Hepatocyte (in vitro differentiated cells): ENCODE measurements around the gene NXN. TPM values are rescaled to one million over a fixed set of nuclear protein-coding genes. Genes with fewer than 3 reads are reported as not detected.

ENCODE experiments used
- DNase-seq: peaks from one replicate; pipeline ENCODE4 v3.0.0-alpha.2; 2016; ENCODE audit warnings: low spot score
- H2AFZ ChIP-seq: fragments of 200-600 bp; sonication (generic); 2 replicates; pipeline ENCODE4 v1.6.0; 2016; ENCODE audit warnings: antibody characterized with exemption, mild to moderate bottlenecking
- H3K27ac ChIP-seq: fragments of 200-600 bp; sonication (generic); 2 replicates; pipeline ENCODE4 v1.5.1; 2016; ENCODE audit warnings: mild to moderate bottlenecking
- H3K27me3 ChIP-seq: fragments of 200-600 bp; sonication (generic); 2 replicates; pipeline ENCODE4 v1.6.1; 2016
- H3K36me3 ChIP-seq: fragments of 200-600 bp; sonication (generic); replicated peaks from 2 replicates; pipeline ENCODE4 v1.5.1; 2016; ENCODE audit warnings: low read depth; ENCODE audit not compliant: insufficient read depth
- H3K4me1 ChIP-seq: fragments of 200-600 bp; sonication (generic); 2 replicates; pipeline ENCODE4 v1.5.1; 2016; ENCODE audit warnings: mild to moderate bottlenecking, moderate library complexity; ENCODE audit not compliant: insufficient read depth
- H3K4me2 ChIP-seq: fragments of 200-600 bp; sonication (generic); 2 replicates; pipeline ENCODE4 v1.6.0; 2016
- H3K4me3 ChIP-seq: fragments of 200-600 bp; sonication (generic); 2 replicates; pipeline ENCODE4 v1.5.1; 2016; ENCODE audit warnings: mild to moderate bottlenecking
- H3K79me2 ChIP-seq: fragments of 200-600 bp; sonication (generic); 2 replicates; pipeline ENCODE4 v1.6.0; 2017; ENCODE audit warnings: mild to moderate bottlenecking
- H3K9me2 ChIP-seq: fragments of 200-600 bp; sonication (generic); replicated peaks from 2 replicates; pipeline ENCODE4 v1.6.0; 2017; ENCODE audit warnings: mild to moderate bottlenecking; ENCODE audit not compliant: insufficient read depth
- H3K9me3 ChIP-seq: fragments of 200-600 bp; sonication (generic); 2 replicates; pipeline ENCODE4 v1.5.1; 2016; ENCODE audit warnings: low read depth, mild to moderate bottlenecking
- H4K20me1 ChIP-seq: fragments of 200-600 bp; sonication (generic); 2 replicates; pipeline ENCODE4 v1.6.0; 2016; ENCODE audit warnings: mild to moderate bottlenecking; ENCODE audit not compliant: insufficient read depth, poor library complexity, severe bottlenecking
- EZH2 ChIP-seq: fragments of 200-600 bp; sonication (generic); IDR thresholded peaks from 2 replicates; pipeline ENCODE4 v1.6.1; 2016; ENCODE audit warnings: antibody characterized with exemption, mild to moderate bottlenecking, borderline replicate concordance
- EZH2phosphoT487 ChIP-seq: fragments of 200-600 bp; sonication (generic); IDR thresholded peaks from one replicate; pipeline ENCODE4 v1.6.1; 2018; ENCODE audit warnings: antibody characterized with exemption, mild to moderate bottlenecking, low read depth, moderate library complexity; ENCODE audit not compliant: unreplicated experiment, severe bottlenecking
- WGBS: methylation state at CpG from one replicate; pipeline ENCODE4 v1.1.6; 2016; ENCODE audit warnings: low lambda C conversion rate; ENCODE audit errors: missing lambda C conversion rate; 5-methylcytosine and 5-hydroxymethylcytosine counted together
- polyA plus RNA-seq: library from polyadenylated mRNA; unstranded; fragments of >200 nt; fragmentation: Nextera tagmentation; extraction: Ambion mirVana; gene quantifications from 2 replicates; pipeline ENCODE4 v1.2.1, GENCODE V29; 2016
- total RNA-seq: library from RNA; depleted of rRNA; stranded (reverse); fragments of >200 nt; gene quantifications from 2 replicates; pipeline ENCODE4 v1.2.3, GENCODE V29; 2014
- TF ChIP-seq, protein P1 (sequence below): fragments of 200-600 bp; sonication (generic); IDR thresholded peaks from 2 replicates; pipeline ENCODE4 v1.5.1; 2016; ENCODE audit warnings: antibody characterized with exemption, mild to moderate bottlenecking; ENCODE audit not compliant: poor library complexity

The NXN gene
- total and polyA plus RNA-seq, 2 experiments from 2014 or later, result 55.0 to 74.1 TPM

DNA sequence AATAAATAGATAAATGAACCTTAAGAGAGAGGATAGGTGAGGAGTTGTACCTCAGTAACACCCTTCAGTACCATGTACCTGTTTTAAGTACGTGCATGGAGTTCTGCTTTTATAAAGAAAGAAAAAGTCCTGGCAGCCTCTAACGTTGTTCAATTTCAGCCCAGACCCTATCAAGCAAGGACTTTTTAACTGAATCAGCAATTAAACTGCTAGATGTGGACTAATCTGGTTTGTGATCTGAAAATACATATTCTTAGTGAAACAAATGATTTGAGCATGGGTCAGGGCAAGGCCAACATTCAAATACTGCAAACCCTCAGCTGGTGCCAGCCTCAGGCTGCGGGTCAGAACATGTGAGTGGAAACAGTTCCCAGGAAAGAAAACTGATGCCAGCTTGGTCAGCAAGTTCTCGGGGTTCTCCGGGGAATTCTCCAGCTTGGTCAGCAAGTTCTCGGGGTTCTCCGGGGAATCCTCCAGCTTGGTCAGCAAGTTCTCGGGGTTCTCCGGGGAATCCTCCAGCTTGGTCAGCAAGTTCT, 112.9 kb downstream of the NXN start:
- DNase-seq, result no peak
- peaks cover 3% of the 10 kb centered on the region for H4K20me1 ChIP-seq
- peaks cover 4% of the 10 kb centered on the region for H3K4me1 ChIP-seq
- 86% methylated on average over 7 of the region's 9 CpGs for WGBS
- H3K4me3 ChIP-seq, result no peak overlapping the region
- H3K9me2 ChIP-seq, result no peaks in the 10 kb centered on the region
- H3K9me3 ChIP-seq, result no peaks in the 10 kb centered on the region
- H3K4me2 ChIP-seq, result no peak overlapping the region
- no peaks in the 10 kb centered on the region for H3K36me3 ChIP-seq
- TF ChIP-seq EZH2phosphoT487 (no peak), EZH2 (no peak)
- TF ChIP-seq, protein P1, sequence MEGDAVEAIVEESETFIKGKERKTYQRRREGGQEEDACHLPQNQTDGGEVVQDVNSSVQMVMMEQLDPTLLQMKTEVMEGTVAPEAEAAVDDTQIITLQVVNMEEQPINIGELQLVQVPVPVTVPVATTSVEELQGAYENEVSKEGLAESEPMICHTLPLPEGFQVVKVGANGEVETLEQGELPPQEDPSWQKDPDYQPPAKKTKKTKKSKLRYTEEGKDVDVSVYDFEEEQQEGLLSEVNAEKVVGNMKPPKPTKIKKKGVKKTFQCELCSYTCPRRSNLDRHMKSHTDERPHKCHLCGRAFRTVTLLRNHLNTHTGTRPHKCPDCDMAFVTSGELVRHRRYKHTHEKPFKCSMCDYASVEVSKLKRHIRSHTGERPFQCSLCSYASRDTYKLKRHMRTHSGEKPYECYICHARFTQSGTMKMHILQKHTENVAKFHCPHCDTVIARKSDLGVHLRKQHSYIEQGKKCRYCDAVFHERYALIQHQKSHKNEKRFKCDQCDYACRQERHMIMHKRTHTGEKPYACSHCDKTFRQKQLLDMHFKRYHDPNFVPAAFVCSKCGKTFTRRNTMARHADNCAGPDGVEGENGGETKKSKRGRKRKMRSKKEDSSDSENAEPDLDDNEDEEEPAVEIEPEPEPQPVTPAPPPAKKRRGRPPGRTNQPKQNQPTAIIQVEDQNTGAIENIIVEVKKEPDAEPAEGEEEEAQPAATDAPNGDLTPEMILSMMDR, result no peak
- H3K79me2 ChIP-seq, result peaks cover 66% of the 10 kb centered on the region
- H3K27ac ChIP-seq, result no peak overlapping the region
- no peak overlapping the region for H2AFZ ChIP-seq
- no peaks in the 10 kb centered on the region for H3K27me3 ChIP-seq

DNA sequence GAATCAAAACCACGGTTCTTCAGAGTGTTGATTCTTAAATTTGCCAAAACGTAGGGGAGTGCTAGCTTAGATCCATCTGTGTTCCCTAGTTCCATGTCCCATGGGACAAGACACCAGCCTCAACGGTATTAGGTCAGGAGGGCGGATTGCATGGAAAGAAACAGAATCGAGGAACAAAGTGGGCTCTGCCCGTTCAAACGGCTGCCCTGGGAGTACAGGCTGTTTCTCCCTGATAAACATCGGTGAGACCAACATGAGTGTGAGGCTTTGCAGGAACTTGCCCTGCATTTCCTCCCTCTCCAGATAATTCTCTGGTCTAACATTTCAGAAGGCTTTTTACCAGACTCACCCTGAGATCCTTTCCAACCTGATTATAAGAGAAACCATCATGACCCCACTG, 115.3 kb downstream of the NXN start:
- no peaks in the 10 kb centered on the region for H3K27me3 ChIP-seq
- no peaks in the 10 kb centered on the region for H3K9me3 ChIP-seq
- TF ChIP-seq, protein P1, result no peak
- TF ChIP-seq EZH2phosphoT487, result no peak
- no peak for TF ChIP-seq EZH2
- H3K4me3 ChIP-seq, result no peak overlapping the region
- H3K4me1 ChIP-seq, result peaks cover 7% of the 10 kb centered on the region
- no peaks in the 10 kb centered on the region for H3K36me3 ChIP-seq
- 59% methylated on average over 8 of the region's 8 CpGs for WGBS
- peak overlapping the region; percentile 32 for H3K4me2 ChIP-seq
- peak overlapping the region; percentile 73 for H3K27ac ChIP-seq
- H2AFZ ChIP-seq, result no peak overlapping the region
- no peak for DNase-seq
- no peaks in the 10 kb centered on the region for H3K9me2 ChIP-seq
- peaks cover 3% of the 10 kb centered on the region for H4K20me1 ChIP-seq
- peaks cover 58% of the 10 kb centered on the region for H3K79me2 ChIP-seq

DNA sequence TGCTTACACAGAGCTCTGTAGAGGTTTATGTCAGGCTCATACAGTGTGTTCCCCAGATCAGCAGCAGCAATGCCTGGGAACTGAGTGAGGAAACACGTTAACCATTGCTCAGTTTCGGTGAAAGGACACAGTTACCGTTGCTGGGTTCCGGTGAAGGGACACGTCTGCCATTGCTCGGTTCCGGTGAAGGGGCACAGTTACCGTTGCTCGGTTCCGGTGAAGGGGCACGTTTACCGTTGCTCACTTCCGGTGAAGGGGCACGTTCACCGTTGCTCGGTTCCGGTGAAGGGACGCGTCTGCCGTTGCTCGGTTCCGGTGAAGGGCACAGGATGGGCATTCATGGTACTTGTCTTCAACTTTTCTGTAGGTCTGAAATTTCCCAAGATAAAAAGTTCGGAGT, 115.7 kb downstream of the NXN start:
- H3K4me1 ChIP-seq, result peaks cover 12% of the 10 kb centered on the region
- TF ChIP-seq EZH2phosphoT487, result no peak
- TF ChIP-seq, protein P1, result no peak
- no peak for TF ChIP-seq EZH2
- no peaks in the 10 kb centered on the region for H3K36me3 ChIP-seq
- no peaks in the 10 kb centered on the region for H3K9me3 ChIP-seq
- H3K79me2 ChIP-seq, result peaks cover 59% of the 10 kb centered on the region
- peaks cover 3% of the 10 kb centered on the region for H4K20me1 ChIP-seq
- H3K27me3 ChIP-seq, result no peaks in the 10 kb centered on the region
- no peaks in the 10 kb centered on the region for H3K9me2 ChIP-seq
- peak overlapping the region; percentile 73 for H3K27ac ChIP-seq
- 95% methylated on average over 23 of the region's 23 CpGs for WGBS
- peak overlapping the region; percentile 32 for H3K4me2 ChIP-seq
- no peak for DNase-seq
- H2AFZ ChIP-seq, result no peak overlapping the region
- no peak overlapping the region for H3K4me3 ChIP-seq
